Measurements from ENCODE around the gene KRTCAP3.

The KRTCAP3 gene, protein sequence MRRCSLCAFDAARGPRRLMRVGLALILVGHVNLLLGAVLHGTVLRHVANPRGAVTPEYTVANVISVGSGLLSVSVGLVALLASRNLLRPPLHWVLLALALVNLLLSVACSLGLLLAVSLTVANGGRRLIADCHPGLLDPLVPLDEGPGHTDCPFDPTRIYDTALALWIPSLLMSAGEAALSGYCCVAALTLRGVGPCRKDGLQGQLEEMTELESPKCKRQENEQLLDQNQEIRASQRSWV

DNA sequence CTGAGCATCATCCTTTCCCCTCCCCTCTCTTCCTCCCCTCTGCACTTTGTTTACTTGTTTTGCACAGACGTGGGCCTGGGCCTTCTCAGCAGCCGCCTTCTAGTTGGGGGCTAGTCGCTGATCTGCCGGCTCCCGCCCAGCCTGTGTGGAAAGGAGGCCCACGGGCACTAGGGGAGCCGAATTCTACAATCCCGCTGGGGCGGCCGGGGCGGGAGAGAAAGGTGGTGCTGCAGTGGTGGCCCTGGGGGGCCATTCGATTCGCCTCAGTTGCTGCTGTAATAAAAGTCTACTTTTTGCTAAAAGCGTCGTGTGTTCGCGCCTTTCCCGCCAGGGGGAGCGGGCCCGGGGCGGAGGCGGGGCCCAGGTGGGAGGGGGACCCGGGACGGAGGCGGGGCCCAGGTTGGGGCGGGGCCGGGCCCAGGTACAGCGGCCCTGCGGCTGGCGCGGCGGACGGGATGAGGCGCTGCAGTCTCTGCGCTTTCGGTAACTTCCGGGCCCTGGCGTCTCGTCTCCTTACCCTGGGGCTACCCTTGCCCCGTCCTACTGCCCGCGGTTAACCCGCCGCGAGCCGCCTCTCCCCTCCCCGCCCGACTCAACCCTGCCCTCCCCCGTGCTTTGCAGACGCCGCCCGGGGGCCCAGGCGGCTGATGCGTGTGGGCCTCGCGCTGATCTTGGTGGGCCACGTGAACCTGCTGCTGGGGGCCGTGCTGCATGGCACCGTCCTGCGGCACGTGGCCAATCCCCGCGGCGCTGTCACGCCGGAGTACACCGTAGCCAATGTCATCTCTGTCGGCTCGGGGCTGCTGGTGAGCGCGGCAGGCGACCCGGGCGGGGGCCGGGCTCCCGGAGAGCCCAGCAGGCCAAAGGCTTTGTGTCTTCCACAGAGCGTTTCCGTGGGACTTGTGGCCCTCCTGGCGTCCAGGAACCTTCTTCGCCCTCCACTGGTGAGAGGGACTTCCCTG lies at the start of gene KRTCAP3:
Gene KRTCAP3, plus strand, starts transcription at position 424 of the 962 bp plus-strand sequence. Its CDS starts 32 bp downstream, at position 456.
- TF ChIP-seq, protein P1, sequence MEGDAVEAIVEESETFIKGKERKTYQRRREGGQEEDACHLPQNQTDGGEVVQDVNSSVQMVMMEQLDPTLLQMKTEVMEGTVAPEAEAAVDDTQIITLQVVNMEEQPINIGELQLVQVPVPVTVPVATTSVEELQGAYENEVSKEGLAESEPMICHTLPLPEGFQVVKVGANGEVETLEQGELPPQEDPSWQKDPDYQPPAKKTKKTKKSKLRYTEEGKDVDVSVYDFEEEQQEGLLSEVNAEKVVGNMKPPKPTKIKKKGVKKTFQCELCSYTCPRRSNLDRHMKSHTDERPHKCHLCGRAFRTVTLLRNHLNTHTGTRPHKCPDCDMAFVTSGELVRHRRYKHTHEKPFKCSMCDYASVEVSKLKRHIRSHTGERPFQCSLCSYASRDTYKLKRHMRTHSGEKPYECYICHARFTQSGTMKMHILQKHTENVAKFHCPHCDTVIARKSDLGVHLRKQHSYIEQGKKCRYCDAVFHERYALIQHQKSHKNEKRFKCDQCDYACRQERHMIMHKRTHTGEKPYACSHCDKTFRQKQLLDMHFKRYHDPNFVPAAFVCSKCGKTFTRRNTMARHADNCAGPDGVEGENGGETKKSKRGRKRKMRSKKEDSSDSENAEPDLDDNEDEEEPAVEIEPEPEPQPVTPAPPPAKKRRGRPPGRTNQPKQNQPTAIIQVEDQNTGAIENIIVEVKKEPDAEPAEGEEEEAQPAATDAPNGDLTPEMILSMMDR (IDR thresholded peaks at IDR 0.05; ENCODE audit: extremely low read depth, missing control alignments): no peak
- peak; percentile 80 for DNase-seq (ENCODE audit: low spot score)

DNA sequence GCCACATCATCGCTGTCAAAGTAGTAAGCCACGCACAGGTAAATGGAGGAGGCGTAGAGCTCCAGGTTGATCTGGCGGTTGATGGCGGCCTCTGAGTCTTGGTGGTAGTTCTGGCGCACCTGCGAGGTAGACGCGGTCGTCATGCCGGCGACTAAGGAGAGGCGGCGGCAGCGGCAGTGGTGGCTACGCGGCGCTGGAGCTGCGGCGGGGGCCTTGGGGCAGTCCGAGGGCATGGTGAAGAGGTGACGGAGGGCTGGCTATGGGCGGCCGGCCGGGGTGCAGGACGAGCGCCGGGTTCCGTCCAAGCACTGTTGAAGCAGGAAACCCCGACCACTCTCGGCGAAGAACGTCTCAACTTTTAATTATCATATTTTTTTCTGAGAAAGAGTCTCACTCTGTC lies 49.0 kb upstream of the KRTCAP3 start:
- TF ChIP-seq, protein P1 (IDR thresholded peaks at IDR 0.05; ENCODE audit: extremely low read depth, missing control alignments): no peak
- DNase-seq (ENCODE audit: low spot score): no peak

DNA sequence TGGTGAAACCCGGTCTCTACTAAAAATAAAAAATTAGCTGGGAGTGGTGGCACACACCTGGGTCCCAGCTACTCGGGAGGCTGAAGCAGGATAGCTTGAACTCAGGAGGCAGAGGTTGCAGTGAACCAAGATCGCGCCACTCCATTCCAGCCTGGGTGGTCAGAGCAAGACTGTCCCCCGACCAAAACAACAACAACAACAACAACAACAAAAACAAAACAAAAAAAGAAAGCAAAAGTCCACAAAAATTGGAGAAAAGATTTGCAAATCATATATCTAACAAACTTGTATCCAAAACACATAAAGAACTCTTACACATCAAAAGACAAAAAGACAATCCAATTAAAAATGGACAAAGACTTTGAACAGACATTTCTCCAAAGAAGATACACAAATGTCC lies 43.2 kb upstream of the KRTCAP3 start:
- TF ChIP-seq, protein P1 (IDR thresholded peaks at IDR 0.05; ENCODE audit: extremely low read depth, missing control alignments): no peak

DNA sequence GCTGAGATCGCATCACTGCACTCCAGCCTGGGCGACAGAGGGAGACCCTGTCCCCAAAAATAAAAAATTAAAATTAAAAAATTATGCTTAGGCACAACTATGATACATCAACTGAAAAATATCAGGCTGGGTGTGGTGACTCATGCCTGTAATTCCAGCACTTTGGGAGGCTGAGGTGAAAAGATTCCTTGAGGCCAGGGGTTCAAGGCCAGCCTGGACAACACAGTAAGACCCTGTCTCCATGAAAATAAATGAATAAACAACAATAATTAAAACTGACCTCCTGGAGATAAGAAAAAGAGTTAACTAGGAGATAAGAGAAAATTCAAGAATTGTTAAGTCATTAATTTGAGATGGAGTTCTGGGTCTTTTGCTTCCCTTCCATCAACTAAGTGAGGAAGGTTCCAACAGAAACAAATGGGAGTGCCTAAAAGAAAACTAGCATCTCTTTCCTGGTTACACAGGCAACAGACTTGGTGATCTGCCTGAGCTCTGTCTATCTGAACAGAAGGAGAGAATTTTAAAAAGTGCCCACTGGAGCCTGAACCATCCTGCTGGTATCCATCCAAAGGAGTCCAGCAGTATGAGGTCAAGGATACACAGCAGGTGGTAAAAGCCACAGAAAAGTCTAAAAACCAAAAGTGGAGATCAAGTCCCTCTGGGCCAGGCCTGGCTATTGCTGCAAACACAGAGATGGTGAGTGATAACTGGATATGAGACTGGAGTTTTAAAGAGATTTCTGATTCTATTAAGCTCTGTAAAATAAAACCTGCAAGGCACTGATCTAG lies 41.6 kb upstream of the KRTCAP3 start:
- no peak for DNase-seq (ENCODE audit: low spot score)
- TF ChIP-seq, protein P1 (IDR thresholded peaks at IDR 0.05; ENCODE audit: extremely low read depth, missing control alignments): no peak

More for the DNA sequence above, 43.2 kb upstream of the KRTCAP3 start:
- DNase-seq (ENCODE audit: low spot score): no peak

DNA sequence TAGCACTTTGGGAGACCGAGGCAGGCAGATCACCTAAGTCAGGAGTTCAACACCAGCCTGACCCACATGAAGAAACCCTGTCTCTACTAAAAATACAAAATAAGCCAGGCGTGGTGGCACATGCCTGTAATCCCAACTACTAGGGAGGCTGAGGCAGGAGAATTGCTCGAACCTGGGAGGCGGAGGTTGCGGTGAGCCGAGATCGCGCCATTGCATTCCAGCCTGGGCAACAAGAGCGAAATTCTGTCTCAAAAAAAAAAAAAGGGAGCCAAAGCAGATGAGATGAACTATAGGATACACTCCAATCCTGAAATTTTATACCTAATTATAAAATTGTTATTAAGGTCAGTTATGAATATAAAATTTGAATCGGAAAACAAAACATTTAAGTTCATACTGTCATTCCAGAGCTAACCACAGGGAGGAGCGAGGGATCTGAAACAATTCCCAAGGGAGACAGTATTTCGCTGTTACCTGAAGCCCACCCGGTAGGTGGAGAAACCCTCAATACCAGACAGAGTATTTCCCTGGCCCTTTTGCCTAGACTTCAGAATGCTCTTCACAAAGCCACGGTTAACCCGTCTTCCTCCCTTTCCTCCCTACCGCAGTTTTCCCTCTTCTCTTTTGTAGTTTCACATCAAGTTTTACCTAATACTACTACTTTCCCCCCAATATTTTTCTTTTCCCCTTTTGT lies 34.2 kb upstream of the KRTCAP3 start:
- DNase-seq (ENCODE audit: low spot score): peak; percentile 10
- TF ChIP-seq, protein P1 (IDR thresholded peaks at IDR 0.05; ENCODE audit: extremely low read depth, missing control alignments): no peak

DNA sequence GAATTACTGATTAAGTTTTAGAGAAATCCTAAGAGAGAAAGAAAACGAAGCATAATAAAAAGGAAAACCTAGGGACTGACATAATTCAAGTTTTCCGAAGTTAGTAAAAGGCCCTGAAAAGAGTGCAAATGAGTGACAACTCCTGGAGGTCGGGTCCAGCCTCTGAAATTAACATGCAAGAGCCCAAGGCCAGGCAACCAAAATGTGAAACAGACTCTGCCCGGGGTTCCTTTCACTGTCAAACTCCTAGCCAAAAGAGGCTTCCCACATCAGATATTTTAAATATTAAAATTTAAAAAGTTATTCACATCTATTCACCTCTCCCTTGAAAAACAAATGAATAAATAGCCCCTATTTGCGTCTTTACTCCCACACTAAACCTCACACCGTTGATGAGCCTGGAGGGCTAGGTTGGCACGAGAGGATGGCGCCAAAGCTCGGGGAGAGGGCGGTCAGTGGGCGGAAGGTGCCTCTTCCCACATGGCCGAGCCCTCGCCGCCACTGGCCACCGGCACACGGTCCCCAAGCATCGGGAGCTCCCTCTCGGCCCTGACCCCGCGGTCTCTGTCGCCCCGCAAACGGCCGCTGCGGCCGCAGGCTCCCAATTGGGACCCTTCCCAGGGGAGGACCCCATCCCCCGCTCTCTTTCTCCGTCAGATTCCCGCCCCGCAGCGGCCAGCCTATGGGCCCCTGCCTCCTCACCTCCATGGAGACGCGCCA lies 33.4 kb upstream of the KRTCAP3 start:
- TF ChIP-seq, protein P1 (IDR thresholded peaks at IDR 0.05; ENCODE audit: extremely low read depth, missing control alignments): no peak
- DNase-seq (ENCODE audit: low spot score): peak; percentile 59
